HepG2 (cell line): ENCODE results near the gene AP4S1. TPM values are rescaled to one million over a fixed set of nuclear protein-coding genes. Genes with fewer than 3 reads are reported as not detected.
A peak's percentile ranks its signal among the peaks of the same experiment; 100 is the strongest.

ENCODE experiments used
- ARNT ChIP-seq: fragments of 450-650 bp; IDR thresholded peaks from 2 replicates; pipeline ENCODE4 v1.6.1; 2017
- CENPX ChIP-seq: sonication (generic); formaldehyde crosslinking; IDR thresholded peaks from 2 replicates; pipeline ENCODE4 v1.9.0; 2021; ENCODE audit warnings: mild to moderate bottlenecking, missing genetic modification reagents, moderate library complexity
- DMAP1 ChIP-seq: IDR thresholded peaks from 2 replicates; pipeline ENCODE4 v1.6.1; 2016
- DNMT1 ChIP-seq: sonication (generic); formaldehyde crosslinking; IDR thresholded peaks from 2 replicates; pipeline ENCODE4 v1.5.1; 2020; ENCODE audit warnings: mild to moderate bottlenecking, missing genetic modification reagents
- E2F1 ChIP-seq: sonication (generic); formaldehyde crosslinking; IDR thresholded peaks from 2 replicates; pipeline ENCODE4 v1.5.0; 2020; ENCODE audit warnings: missing genetic modification reagents
- MED1 ChIP-seq: sonication (generic); formaldehyde crosslinking; IDR thresholded peaks from 2 replicates; pipeline ENCODE4 v1.4.0; 2020; ENCODE audit warnings: missing genetic modification reagents
- NCOA2 ChIP-seq: sonication (generic); formaldehyde crosslinking; IDR thresholded peaks from 2 replicates; pipeline ENCODE4 v1.8.0; 2022; ENCODE audit warnings: inconsistent platforms
- REL ChIP-seq: sonication (generic); formaldehyde crosslinking; conservative IDR thresholded peaks from 2 replicates; pipeline ENCODE4 v1.8.0; 2022; ENCODE audit warnings: mild to moderate bottlenecking, missing genetic modification reagents, moderate library complexity
- THAP8 ChIP-seq: sonication (generic); formaldehyde crosslinking; IDR thresholded peaks from 2 replicates; pipeline ENCODE4 v1.5.1; 2020; ENCODE audit warnings: missing genetic modification reagents, mild to moderate bottlenecking, borderline replicate concordance
- ZIK1 ChIP-seq: sonication (generic); formaldehyde crosslinking; IDR thresholded peaks from 2 replicates; pipeline ENCODE4 v1.5.0; 2020; ENCODE audit warnings: mild to moderate bottlenecking, low read depth, missing genetic modification reagents, borderline replicate concordance
- ZNF142 ChIP-seq: sonication (generic); formaldehyde crosslinking; IDR thresholded peaks from 2 replicates; pipeline ENCODE4 v1.4.0; 2020; ENCODE audit warnings: missing genetic modification reagents
- ZNF282 ChIP-seq: fragments of 450-650 bp; IDR thresholded peaks from 2 replicates; pipeline ENCODE4 v1.6.1; 2018; ENCODE audit not compliant: partially characterized antibody
- ZNF557 ChIP-seq: sonication (generic); formaldehyde crosslinking; IDR thresholded peaks from 2 replicates; pipeline ENCODE4 v1.4.0; 2020; ENCODE audit warnings: missing genetic modification reagents
- ZUFSP ChIP-seq: sonication (generic); formaldehyde crosslinking; IDR thresholded peaks from 2 replicates; pipeline ENCODE4 v1.9.0; 2021; ENCODE audit warnings: missing genetic modification reagents, mild to moderate bottlenecking, borderline replicate concordance
- polyA plus RNA-seq, 8 experiments: library from polyadenylated mRNA; depleted of rRNA in 3 of 8; stranded (reverse) in 7 of 8; unstranded in 1 of 8; fragments of >200 nt; fragmentation: Illumina TruSeq in 4 of 8; extraction: Trizol in 4 of 8; gene quantifications; 2 replicates each; pipeline versions ENCODE4 v1.2.1 to v1.2.3, GENCODE V29; 2011 to 2016; ENCODE audit warnings: low read depth in 4 of 8, missing spikeins in 1 of 8, mixed read lengths in 1 of 8; ENCODE audit not compliant: insufficient read depth in 1 of 8
- total RNA-seq, 5 experiments: library from RNA; depleted of rRNA; stranded (reverse); fragments of >200 nt; fragmentation: Illumina TruSeq; extraction: Trizol; gene quantifications; 2 replicates each; pipeline ENCODE4 v1.2.3, GENCODE V29; 2016; ENCODE audit warnings: low read depth in 1 of 5
- TF ChIP-seq, protein P1 (sequence below): sonication (generic); formaldehyde crosslinking; IDR thresholded peaks from 2 replicates; pipeline ENCODE4 v1.4.0; 2020; ENCODE audit warnings: low read depth, mild to moderate bottlenecking, missing genetic modification reagents
- TF ChIP-seq, protein P2 (sequence below): IDR thresholded peaks from 2 replicates; pipeline ENCODE4 v1.6.1; 2016; ENCODE audit warnings: low read depth, borderline replicate concordance
- TF ChIP-seq, protein P3 (sequence below): sonication (generic); formaldehyde crosslinking; IDR thresholded peaks from 2 replicates; pipeline ENCODE4 v1.4.0; 2020; ENCODE audit warnings: mild to moderate bottlenecking, missing genetic modification reagents

Gene AP4S1
- total and polyA plus RNA-seq, 2 of the 13 experiments (the other 11 are each of a cell fraction or from before 2014, with no cell fraction given), result 3.9 to 21.1 TPM

GRCh38 chr14:31090883-31091764, 65.7 kb downstream of the AP4S1 start (continued):
- TF ChIP-seq, protein P1, sequence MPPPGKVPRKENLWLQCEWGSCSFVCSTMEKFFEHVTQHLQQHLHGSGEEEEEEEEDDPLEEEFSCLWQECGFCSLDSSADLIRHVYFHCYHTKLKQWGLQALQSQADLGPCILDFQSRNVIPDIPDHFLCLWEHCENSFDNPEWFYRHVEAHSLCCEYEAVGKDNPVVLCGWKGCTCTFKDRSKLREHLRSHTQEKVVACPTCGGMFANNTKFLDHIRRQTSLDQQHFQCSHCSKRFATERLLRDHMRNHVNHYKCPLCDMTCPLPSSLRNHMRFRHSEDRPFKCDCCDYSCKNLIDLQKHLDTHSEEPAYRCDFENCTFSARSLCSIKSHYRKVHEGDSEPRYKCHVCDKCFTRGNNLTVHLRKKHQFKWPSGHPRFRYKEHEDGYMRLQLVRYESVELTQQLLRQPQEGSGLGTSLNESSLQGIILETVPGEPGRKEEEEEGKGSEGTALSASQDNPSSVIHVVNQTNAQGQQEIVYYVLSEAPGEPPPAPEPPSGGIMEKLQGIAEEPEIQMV (CRISPR knock-in tag), result no peak
- TF ChIP-seq REL (CRISPR knock-in tag) (no peak), THAP8 (no peak), ARNT (no peak), ZNF142 (no peak), NCOA2 (peak; percentile 77), ZNF282 (no peak), DMAP1 (CRISPR knock-in tag) (no peak), ZIK1 (CRISPR knock-in tag) (no peak), MED1 (peak; percentile 78), CENPX (CRISPR knock-in tag) (no peak), ZUFSP (CRISPR knock-in tag) (no peak), DNMT1 (CRISPR knock-in tag) (no peak), E2F1 (CRISPR knock-in tag) (0 out of 2 replicates have a peak, but pooled peaks have one; percentile 17), ZNF557 (CRISPR knock-in tag) (no peak)
- TF ChIP-seq, protein P2, sequence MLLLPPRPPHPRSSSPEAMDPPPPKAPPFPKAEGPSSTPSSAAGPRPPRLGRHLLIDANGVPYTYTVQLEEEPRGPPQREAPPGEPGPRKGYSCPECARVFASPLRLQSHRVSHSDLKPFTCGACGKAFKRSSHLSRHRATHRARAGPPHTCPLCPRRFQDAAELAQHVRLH (CRISPR knock-in tag), result peak; percentile 37; the same call in 1 of the 2 replicates
- TF ChIP-seq, protein P3, sequence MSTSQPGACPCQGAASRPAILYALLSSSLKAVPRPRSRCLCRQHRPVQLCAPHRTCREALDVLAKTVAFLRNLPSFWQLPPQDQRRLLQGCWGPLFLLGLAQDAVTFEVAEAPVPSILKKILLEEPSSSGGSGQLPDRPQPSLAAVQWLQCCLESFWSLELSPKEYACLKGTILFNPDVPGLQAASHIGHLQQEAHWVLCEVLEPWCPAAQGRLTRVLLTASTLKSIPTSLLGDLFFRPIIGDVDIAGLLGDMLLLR (CRISPR knock-in tag), result no peak
